OCI-LY7 (cell line): ENCODE results near the gene PLPPR1. TPM values are rescaled to one million over a fixed set of nuclear protein-coding genes. Genes with fewer than 3 reads are reported as not detected.
"Not testable (repeated sequence)": the region's sequence is repeated elsewhere in the genome, so short reads cannot be mapped to it uniquely, and the experiment has no call there.

Source experiments
- BruUV-seq: library from RNA; stranded (reverse); fragments of 400-500 nt; replicated peaks from 2 replicates; lab custom pipeline; 2021; lab: Mats Ljungman, UMichigan
- CTCF ChIA-PET: fragments of 300-600 bp; sonication (Branson Sonifier 250); formaldehyde crosslinking; loops from one replicate; lab custom pipeline; 2022; ENCODE audit warnings: antibody characterized with exemption; ENCODE audit not compliant: unreplicated experiment; lab: Charles Lee
- POLR2A ChIA-PET: fragments of 300-600 bp; sonication (Branson Sonifier 250); formaldehyde crosslinking; loops from one replicate; lab custom pipeline; 2022; ENCODE audit warnings: antibody characterized with exemption; lab: Charles Lee
- DNase-seq: peaks from one replicate; pipeline ENCODE4 v3.0.0-alpha.2; 2015; ENCODE audit warnings: low spot score
- H2AFZ ChIP-seq: fragments of 200-600 bp; sonication (generic), shearing (Covaris generic); 2 replicates; pipeline ENCODE4 v1.6.1; 2014; ENCODE audit warnings: mild to moderate bottlenecking, antibody characterized with exemption, low read length, moderate library complexity
- H3K27ac ChIP-seq: fragments of 200-600 bp; sonication (generic); 2 replicates; pipeline ENCODE4 v1.5.1; 2014; ENCODE audit warnings: mixed run types, low read depth, mild to moderate bottlenecking, moderate library complexity, low read length, inconsistent platforms; ENCODE audit not compliant: poor library complexity, severe bottlenecking
- H3K36me3 ChIP-seq: fragments of 200-600 bp; sonication (generic); 2 replicates; pipeline ENCODE4 v1.6.1; 2014; ENCODE audit warnings: mild to moderate bottlenecking, antibody characterized with exemption, low read length, moderate library complexity, mixed read lengths; ENCODE audit not compliant: insufficient read depth
- H3K4me1 ChIP-seq: fragments of 200-600 bp; sonication (generic); 2 replicates; pipeline ENCODE4 v1.5.1; 2014; ENCODE audit warnings: mild to moderate bottlenecking, low read length; ENCODE audit not compliant: insufficient read depth, poor library complexity, severe bottlenecking
- H3K4me2 ChIP-seq: fragments of 200-600 bp; sonication (generic); 2 replicates; pipeline ENCODE4 v1.6.1; 2014; ENCODE audit warnings: mild to moderate bottlenecking, low read length
- H3K4me3 ChIP-seq: fragments of 200-600 bp; sonication (generic); 2 replicates; pipeline ENCODE4 v1.5.1; 2014; ENCODE audit warnings: mild to moderate bottlenecking, low read depth, low read length; ENCODE audit not compliant: poor library complexity, severe bottlenecking
- H3K79me2 ChIP-seq: fragments of 200-600 bp; sonication (generic); 2 replicates; pipeline ENCODE4 v1.6.1; 2016; ENCODE audit warnings: low read depth, mild to moderate bottlenecking, low read length, moderate library complexity, mixed read lengths; ENCODE audit not compliant: insufficient read depth
- H3K9me2 ChIP-seq: fragments of 200-600 bp; sonication (generic); 2 replicates; pipeline ENCODE4 v1.6.1; 2016; ENCODE audit warnings: mild to moderate bottlenecking, low read length, mixed read lengths; ENCODE audit not compliant: insufficient read depth
- H3K9me3 ChIP-seq: fragments of 200-600 bp; sonication (generic); 2 replicates; pipeline ENCODE4 v1.6.1; 2014; ENCODE audit warnings: mild to moderate bottlenecking, mixed run types, low read length, mixed read lengths
- H4K20me1 ChIP-seq: fragments of 200-600 bp; sonication (generic); 2 replicates; pipeline ENCODE4 v1.6.1; 2014; ENCODE audit warnings: mild to moderate bottlenecking, antibody characterized with exemption, low read length, moderate library complexity, mixed read lengths; ENCODE audit not compliant: insufficient read depth
- EZH2phosphoT487 ChIP-seq: fragments of 200-600 bp; sonication (generic); IDR thresholded peaks from 2 replicates; pipeline ENCODE4 v1.6.1; 2018; ENCODE audit warnings: low read depth, borderline replicate concordance, mild to moderate bottlenecking, mixed run types, antibody characterized with exemption, low read length, moderate library complexity, mixed read lengths
- intact Hi-C: fragments of 100-400 bp; cut with micrococcal nuclease; formaldehyde crosslinking; loops from one replicate; pipeline ENCODE4 v1.10.0; 2022; ENCODE audit not compliant: unreplicated experiment
- total RNA-seq, 2 experiments: library from RNA; depleted of rRNA in 1 of 2; stranded (reverse); fragments of >200 nt in 1 of 2; shearing (Covaris generic) in 1 of 2; gene quantifications; 2 replicates each; pipeline ENCODE4 v1.2.3, GENCODE V29; 2014 to 2022
- TF ChIP-seq, protein P1 (sequence below): fragments of 200-600 bp; sonication (generic); conservative IDR thresholded peaks from 2 replicates; pipeline ENCODE4 v1.5.1; 2014; ENCODE audit warnings: mild to moderate bottlenecking, antibody characterized with exemption, low read length, moderate library complexity, mixed read lengths

The PLPPR1 gene
- total RNA-seq, 2 experiments from 2014 or later, result not detected

DNA sequence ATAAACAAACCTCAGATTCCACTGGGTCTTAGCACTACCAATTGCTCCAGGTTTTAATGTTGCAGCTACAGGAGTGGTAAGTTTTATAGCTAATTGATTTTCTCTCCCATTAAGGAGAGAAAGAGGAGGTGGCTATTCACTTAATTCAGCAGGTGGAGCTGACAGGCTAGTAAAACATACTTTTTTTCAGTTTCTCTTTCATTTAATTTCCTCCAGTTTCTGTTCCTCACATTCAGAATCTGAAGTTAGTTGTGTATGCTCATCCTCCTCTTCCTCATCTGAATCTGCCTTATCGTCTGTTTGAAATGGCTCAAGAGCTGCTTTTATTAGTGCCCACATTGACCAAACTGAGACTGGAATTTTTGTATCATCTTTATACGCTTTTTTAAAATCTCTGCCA lies 98.0 kb downstream of the PLPPR1 start:
- no TSS peak for BruUV-seq
- H3K36me3 ChIP-seq, result no peaks in the 10 kb centered on the region
- no peak overlapping the region for H3K4me2 ChIP-seq
- intact Hi-C loops, result no loop called here
- no peaks in the 10 kb centered on the region for H4K20me1 ChIP-seq
- no peaks in the 10 kb centered on the region for H3K9me3 ChIP-seq
- CTCF ChIA-PET, result no interaction called here
- no peaks in the 10 kb centered on the region for H3K9me2 ChIP-seq
- POLR2A ChIA-PET, result no interaction called here
- DNase-seq, result no peak
- no peak overlapping the region for H2AFZ ChIP-seq
- no peak overlapping the region for H3K4me3 ChIP-seq
- no peak for TF ChIP-seq EZH2phosphoT487
- TF ChIP-seq, protein P1, sequence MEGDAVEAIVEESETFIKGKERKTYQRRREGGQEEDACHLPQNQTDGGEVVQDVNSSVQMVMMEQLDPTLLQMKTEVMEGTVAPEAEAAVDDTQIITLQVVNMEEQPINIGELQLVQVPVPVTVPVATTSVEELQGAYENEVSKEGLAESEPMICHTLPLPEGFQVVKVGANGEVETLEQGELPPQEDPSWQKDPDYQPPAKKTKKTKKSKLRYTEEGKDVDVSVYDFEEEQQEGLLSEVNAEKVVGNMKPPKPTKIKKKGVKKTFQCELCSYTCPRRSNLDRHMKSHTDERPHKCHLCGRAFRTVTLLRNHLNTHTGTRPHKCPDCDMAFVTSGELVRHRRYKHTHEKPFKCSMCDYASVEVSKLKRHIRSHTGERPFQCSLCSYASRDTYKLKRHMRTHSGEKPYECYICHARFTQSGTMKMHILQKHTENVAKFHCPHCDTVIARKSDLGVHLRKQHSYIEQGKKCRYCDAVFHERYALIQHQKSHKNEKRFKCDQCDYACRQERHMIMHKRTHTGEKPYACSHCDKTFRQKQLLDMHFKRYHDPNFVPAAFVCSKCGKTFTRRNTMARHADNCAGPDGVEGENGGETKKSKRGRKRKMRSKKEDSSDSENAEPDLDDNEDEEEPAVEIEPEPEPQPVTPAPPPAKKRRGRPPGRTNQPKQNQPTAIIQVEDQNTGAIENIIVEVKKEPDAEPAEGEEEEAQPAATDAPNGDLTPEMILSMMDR, result no peak
- no peak overlapping the region for H3K27ac ChIP-seq
- H3K4me1 ChIP-seq, result no peaks in the 10 kb centered on the region
- no peaks in the 10 kb centered on the region for H3K79me2 ChIP-seq

DNA sequence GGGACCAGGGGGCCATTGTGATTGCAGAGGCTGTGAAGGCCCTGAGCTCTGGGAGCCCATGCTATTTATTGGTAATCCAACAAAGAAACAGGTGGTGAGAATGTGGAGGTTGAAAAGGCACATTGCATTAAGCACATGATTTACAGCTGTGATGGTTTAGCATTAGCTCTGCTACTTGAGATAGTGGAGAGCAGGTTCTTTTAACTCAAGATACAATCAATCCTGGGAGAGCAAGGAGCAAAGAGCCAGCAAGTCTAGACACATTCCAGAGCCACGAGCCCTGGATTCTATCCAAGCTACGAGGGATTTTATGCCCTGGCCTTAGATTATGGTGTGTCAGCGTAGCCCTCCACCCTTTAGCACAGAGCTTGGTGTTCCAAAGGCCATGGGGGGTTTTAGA lies 98.8 kb downstream of the PLPPR1 start:
- H3K9me3 ChIP-seq, H3K4me2 ChIP-seq, DNase-seq, H3K9me2 ChIP-seq, POLR2A ChIA-PET, H2AFZ ChIP-seq, H3K4me3 ChIP-seq, intact Hi-C loops, H3K27ac ChIP-seq, H3K4me1 ChIP-seq, H4K20me1 ChIP-seq, BruUV-seq, CTCF ChIA-PET, H3K79me2 ChIP-seq, H3K36me3 ChIP-seq: not testable (repeated sequence)

DNA sequence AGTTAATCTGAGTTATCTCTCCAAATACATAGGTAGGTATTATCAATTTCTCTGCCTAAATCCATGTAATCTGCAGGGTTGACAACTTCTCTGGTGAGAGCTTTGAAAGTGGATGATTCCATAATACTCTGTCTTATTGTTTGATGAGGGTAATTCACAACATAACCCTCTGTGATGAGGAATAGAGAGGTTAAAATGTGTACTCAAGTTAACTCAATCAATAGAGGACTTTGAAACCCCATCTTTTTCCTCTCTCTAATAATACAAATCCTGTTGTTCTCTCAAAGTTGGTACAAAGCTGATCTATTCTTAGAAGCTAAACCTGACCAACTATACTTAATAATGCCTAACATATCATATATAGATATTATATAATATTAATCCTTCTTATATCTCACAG lies 100.1 kb downstream of the PLPPR1 start:
- Histone ChIP-seq H4K20me1 (no peaks in the 10 kb centered on the region), H3K79me2 (no peaks in the 10 kb centered on the region), H2AFZ (no peak overlapping the region), H3K4me1 (no peaks in the 10 kb centered on the region), H3K27ac (no peak overlapping the region), H3K9me2 (no peaks in the 10 kb centered on the region), H3K4me2 (no peak overlapping the region), H3K4me3 (no peak overlapping the region), H3K9me3 (no peaks in the 10 kb centered on the region), H3K36me3 (no peaks in the 10 kb centered on the region)
- POLR2A ChIA-PET, result no interaction called here
- intact Hi-C loops, result no loop called here
- no peak for DNase-seq
- no TSS peak for BruUV-seq
- CTCF ChIA-PET, result no interaction called here
- TF ChIP-seq, protein P1, result no peak
- no peak for TF ChIP-seq EZH2phosphoT487
